ENCODE results near the gene ABHD14A.

ABHD14A gene

GRCh38 chr3:51957520-51958205 is 17.2 kb upstream of the ABHD14A start:
- no peak for DNase-seq (ENCODE audit: low read depth)

GRCh38 chr3:51958603-51959521 is 16.0 kb upstream of the ABHD14A start:
- no peak for DNase-seq (ENCODE audit: low read depth)

- DNase-seq (ENCODE audit: low read depth) = no peak
These were observed 15.2 kb upstream of the ABHD14A start for GRCh38 chr3:51959651-51960050.

GRCh38 chr3:51960386-51960785 is 14.5 kb upstream of the ABHD14A start:
- DNase-seq (ENCODE audit: low read depth) = no peak

DNA sequence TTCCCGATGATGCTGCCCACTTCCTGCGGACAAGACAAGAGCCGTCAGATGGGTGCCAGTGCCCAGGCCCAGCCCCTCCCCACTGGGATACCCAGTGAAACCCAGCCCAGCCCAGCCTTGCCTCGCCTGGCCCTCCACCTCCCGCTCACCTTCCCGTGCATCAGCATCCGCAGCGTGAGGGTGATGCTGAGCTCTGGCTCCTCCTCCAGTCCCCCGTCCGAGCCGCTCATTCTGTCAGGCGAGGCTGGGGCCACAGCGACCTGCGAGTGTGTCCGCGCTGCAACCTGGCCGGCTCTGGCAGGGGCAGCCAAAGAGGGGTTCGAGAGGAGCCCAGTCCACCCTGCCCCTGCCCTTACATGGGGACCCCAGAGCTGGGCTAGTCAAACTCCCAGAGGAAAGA is 13.9 kb upstream of the ABHD14A start:
- no peak for DNase-seq (ENCODE audit: low read depth)

DNA sequence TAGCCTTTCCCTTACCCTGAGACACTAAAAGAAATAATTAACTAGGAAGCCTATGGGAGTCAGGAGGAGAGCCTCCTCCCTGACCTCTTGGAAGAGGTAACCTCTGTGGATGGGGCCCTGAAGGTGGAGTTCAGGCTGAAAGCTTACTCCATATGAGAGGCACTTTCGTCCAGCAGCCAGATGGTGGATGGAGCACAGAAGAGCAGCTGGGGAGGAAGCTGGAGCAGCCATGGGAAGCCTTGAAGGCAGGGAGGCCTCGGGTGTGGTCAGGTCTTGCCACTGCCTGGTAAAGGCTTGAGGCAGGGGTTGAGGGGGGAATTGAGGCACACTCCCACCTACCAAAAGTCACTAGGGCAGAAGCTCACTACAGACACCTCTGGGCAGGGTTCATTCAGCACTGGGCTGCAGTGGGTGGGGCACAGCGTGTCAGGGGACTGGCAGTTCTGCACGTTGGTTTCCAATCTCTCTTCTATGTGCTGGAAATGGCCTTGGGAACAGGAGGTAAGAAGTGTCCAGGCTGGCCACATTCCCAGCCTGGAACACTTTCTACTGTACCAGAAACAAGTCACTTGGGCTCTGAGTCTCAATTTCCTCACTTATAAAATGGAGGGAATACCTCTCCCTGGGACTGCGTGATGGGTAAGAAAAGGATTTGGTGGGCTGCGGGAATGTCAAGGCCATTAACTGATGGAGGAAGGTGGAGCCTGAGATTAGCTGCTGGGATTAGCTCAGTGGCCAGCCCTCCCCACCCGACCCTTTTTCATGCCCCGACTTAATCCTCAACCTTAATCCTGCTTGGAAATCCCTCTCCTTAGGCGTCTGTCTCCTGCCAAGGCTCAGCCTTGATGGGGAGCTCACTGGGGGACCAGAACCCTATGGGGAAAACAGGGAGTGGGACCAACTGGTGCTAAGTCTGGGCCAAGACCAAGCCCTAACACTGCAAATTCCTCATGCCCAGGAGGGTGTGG is 13.0 kb upstream of the ABHD14A start:
- no peak for DNase-seq (ENCODE audit: low read depth)

GRCh38 chr3:51962854-51963530 is 11.9 kb upstream of the ABHD14A start:
- DNase-seq (ENCODE audit: low read depth) = no peak

DNA sequence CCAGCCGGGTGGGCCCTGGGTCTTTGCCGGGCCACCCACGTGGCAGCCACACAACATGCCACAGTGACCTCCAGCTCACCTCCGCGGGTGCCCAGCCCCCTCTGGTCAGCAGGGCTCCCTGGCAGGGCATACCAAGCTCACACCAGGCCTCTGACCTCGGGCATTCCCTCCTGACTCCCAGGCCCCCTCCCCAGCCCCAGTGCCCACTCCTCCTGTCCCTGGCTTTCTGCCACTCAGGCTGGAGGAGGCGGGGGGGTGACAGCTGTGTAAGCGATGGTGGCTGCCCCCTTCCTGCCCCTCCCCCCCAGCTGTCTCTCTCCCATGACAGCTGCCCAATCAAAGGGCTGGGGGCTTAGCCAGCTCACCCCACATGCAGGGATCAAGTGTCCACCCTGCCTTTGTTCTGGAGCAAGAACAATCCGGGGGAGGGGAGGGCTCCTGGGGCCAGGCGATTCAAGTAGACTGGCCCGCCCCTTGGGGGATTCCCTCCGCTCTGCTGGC is 10.9 kb upstream of the ABHD14A start:
- DNase-seq (ENCODE audit: low read depth) = no peak

DNA sequence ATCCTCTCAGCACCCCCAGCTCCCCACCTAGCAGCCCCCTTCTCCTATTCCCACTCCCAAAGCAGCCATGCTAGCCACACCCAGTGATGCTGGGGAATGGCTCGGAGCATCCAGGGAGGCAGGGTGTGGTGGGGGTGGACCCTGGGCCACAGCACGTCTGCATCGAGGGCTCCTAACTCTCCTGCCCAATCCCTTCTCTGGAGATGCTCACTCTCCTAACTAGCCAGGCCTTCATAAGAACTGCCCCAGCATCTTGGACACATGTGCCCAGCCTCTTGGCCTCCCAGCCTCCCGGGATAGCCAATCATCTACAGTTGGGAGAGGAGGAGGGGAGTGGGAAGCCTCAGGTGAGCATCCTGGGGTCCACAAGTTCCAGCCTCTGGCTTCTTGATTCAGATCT is 10.3 kb upstream of the ABHD14A start:
- no peak for DNase-seq (ENCODE audit: low read depth)

GRCh38 chr3:51966016-51966415 is 8.8 kb upstream of the ABHD14A start:
- DNase-seq (ENCODE audit: low read depth) = no peak

- DNase-seq (ENCODE audit: low read depth) = no peak
These were observed 8.4 kb upstream of the ABHD14A start for GRCh38 chr3:51966486-51966885.

GRCh38 chr3:51966922-51967383 is 7.9 kb upstream of the ABHD14A start:
- no peak for DNase-seq (ENCODE audit: low read depth)

DNA sequence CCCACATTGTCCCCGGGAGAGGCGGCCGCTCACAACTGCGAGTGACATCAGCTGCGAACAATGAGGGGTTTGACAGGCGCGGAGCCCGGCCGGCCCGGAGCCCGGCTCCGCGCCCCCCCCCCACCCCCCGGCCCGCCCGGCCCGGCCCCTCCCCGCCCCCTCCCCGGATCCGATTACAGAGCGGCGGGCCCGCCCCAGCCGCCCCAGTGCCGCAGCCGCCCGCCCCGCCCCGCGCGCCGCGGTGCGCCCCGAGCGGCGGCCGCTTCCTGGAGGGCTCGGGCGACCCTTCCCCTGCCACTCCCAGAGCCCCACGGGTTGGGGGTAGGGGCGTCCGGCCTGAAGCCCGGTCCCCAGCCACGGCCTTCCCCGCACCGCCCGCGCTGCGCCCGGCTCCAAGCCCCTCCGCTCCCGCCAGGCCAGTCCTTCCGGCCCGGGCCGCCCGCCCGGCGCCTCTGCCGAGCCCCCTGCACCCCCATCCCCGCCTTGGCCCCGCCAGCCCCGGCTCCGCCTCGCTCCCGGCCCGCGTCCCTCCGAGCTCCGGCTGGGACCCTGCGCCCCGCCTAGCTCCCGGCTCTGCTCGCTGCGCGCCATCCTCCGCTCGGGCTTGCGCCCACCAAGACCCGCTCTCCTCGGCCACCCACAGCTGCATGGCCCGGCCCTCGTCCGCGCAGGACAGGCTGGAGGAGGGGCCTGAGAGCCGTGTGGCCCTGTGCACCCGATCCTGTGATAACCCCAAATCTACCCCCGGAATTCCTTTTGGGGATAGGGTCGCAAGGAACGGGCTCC is 7.3 kb upstream of the ABHD14A start, which contains the start of gene PCBP4:
TSS of gene PCBP4 (minus strand) at position 71 of the 786 bp plus-strand sequence. CDS start 6,214 bp downstream, outside the sequence.
- no peak for DNase-seq (ENCODE audit: low read depth)

DNA sequence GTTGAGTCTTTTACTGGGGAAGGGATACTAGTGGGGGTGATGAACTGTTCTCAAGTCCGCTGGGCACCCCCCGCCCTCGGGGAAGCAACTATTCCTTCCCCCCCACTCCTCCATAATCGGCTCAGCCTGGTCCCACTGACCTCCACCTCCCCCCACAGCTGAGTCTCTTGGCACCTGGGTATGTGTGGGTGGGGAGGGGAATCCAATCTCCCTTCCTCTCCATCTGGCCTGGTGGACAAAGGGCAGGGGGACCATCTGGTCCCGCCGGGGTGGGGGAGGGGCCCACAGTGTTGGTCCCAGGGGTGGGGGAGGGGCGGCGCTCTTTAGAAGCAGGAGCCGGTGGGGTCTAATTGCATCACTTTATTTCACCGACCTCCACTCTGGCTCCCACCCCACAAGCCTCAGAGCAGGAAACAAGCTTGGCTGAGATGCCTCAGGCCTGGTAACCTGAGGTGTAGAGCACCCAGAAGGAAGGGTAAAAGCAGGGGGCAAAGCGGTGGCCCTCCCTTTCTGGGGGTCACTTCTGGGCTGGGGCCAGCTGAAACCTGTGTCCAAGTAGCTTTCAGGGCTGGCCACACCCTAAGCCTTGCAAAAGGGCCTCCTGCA is 6.6 kb upstream of the ABHD14A start:
- no peak for DNase-seq (ENCODE audit: low read depth)

DNA sequence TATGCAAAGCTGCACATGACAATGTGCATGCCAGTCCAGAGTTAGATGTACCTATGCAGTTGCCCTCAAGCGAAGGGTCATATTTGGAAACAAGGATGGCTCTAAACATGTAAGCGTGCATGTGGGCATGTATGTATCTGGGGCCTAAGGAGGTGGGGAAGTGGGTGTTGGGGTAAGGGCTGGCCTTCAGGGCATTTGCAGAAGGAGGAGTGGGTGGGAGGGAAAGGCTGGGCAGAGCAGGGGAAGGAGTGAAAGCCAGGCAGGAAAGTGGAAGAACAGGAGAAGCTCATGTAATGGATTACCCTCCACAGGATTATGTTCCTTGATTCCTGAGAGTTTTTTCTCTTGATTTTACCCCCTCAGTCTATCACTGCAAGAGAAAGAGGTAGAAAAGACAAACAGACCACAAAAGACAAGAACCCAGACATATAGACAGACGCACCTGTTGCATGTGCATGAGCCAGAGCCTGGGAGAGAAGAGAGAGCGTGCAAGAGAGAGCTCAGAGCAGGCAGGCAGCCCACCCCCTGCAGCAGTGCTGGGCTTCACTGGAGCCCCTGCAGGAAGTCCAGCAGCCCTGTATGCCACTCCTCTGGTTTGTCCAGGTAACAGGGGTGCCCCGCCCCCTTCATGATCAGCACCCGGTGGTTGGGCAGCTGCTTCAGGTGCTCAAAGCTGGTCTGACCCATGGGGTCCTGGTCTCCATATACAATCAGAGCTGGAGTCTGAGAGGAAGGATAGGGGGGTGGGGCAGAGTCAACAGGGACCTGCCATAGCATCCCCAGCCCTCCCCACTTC is 5.8 kb upstream of the ABHD14A start:
- DNase-seq (ENCODE audit: low read depth) = no peak

GRCh38 chr3:51969841-51970240 is 5.0 kb upstream of the ABHD14A start:
- DNase-seq (ENCODE audit: low read depth) = no peak

- DNase-seq (ENCODE audit: low read depth) = no peak
These were observed 4.1 kb upstream of the ABHD14A start for GRCh38 chr3:51970606-51971300.

GRCh38 chr3:51971350-51971749 is 3.5 kb upstream of the ABHD14A start:
- no peak for DNase-seq (ENCODE audit: low read depth)

Data from GM04503 (cell line).